GM21381 (cell line): ENCODE results near the gene DBNDD1.
"Not testable (repeated sequence)": the region's sequence is repeated elsewhere in the genome, so short reads cannot be mapped to it uniquely, and the experiment has no call there.

Source experiments
- ATAC-seq: cut with Tn5 transposase; IDR thresholded peaks from one replicate; pipeline ENCODE4 v1.9.1; 2021; ENCODE audit warnings: mild to moderate bottlenecking, moderate library complexity; ENCODE audit not compliant: unreplicated experiment

Gene DBNDD1

DNA sequence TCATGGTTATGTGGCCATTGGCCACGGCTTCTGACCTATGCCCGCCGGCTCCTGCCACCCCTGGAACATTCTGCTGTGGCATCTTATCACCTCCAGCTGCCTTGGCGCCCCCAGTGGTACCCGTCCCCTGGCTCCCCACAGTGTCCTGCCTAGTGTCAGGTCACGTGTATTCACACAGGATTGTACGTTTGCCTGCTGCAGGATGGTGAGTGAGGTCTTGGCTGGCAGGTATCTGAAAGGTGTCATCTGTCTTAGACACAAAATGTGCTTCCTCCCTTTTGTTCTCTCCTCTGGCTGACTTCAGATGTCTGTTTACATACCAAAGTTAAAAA, 24.9 kb downstream of the DBNDD1 start:
- no peak for ATAC-seq

- no peak for ATAC-seq
Observed at GRCh38 chr16:89993971-89994370, 25.3 kb downstream of the DBNDD1 start.

GRCh38 chr16:89993377-89993776, 25.9 kb downstream of the DBNDD1 start:
- ATAC-seq = no peak

- ATAC-seq = no peak
Observed at GRCh38 chr16:89990799-89991198, 28.5 kb downstream of the DBNDD1 start.

DNA sequence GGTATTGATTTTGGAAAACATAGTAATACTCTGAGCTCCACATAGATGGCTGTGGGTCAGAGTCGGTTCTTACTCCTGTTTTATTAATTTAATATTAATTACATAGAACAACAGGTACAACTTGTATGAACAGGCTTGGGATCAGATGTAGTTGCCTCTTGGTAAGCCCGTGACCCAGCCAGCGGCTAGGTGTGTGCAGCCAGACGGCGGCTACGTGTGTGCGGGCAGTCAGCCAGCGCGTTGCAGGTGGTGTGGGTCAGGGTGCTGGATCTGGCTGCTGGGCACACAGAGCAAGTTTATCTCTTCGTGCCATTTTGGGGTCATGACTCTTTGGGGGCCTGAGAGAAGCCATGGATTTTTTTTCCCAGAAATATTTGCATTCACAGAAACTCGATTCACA, 30.3 kb downstream of the DBNDD1 start:
- no peak for ATAC-seq

- ATAC-seq = no peak
Observed at GRCh38 chr16:89987169-89987568, 32.1 kb downstream of the DBNDD1 start.

DNA sequence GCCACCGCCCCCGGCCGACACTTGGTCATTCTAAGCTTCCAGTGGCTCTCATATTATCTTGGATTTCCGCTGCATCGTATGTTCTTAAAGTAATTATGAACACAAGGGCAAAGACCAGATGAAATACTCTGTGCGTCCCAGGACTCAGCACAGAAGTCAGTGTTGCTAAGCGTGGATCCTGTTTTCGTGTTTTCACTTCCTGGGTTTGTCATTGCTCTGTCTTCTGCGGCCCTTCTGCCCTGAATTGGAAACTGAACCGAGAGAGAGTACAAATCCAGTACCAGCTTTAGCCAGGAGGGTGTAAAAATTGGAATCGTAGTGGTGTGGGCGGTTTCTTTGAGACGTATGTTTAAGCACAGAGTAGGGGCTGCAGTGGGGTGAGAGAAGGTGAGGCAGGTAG, 32.7 kb downstream of the DBNDD1 start:
- no peak for ATAC-seq

DNA sequence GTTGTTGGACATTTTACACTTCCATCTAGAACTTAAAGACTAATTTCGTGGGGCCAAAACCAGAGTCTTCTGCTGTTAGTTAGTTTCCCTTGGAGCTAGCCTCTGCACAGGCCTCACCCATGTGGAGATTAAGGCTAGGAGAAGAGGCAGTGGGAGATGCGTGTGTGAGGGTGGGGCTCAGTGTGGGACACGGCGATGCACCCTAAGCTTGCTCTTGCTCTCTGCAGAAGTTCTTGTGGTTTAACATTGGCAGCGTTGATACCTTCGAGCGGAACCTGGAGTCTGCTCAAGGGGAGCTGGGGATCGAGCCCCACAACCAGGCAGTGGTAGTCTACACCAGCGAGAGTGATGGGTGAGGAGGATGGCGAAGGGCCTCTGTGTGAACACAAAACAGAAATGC, 34.0 kb downstream of the DBNDD1 start:
- ATAC-seq = no peak

GRCh38 chr16:89984216-89984615, 35.0 kb downstream of the DBNDD1 start:
- no peak for ATAC-seq

DNA sequence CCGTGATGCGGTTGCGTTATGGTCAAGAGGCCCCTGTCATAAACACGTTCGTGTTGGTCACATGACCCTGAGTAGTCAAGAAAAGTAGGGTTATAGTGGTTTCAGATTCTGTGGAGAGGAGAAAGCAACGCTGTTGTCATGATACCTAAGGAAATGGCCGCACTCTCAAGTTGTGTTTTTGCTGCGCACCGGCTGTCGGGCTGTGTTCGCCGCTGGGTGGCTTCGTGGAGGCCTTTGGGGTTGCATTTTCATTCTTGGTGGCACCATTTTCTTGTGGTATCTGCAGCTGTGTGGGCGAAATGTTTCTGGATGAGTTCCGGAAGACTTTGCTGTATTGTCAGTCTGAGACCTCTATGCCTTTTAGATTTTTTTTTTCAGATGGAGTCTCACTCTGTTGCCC, 35.7 kb downstream of the DBNDD1 start:
- no peak for ATAC-seq

DNA sequence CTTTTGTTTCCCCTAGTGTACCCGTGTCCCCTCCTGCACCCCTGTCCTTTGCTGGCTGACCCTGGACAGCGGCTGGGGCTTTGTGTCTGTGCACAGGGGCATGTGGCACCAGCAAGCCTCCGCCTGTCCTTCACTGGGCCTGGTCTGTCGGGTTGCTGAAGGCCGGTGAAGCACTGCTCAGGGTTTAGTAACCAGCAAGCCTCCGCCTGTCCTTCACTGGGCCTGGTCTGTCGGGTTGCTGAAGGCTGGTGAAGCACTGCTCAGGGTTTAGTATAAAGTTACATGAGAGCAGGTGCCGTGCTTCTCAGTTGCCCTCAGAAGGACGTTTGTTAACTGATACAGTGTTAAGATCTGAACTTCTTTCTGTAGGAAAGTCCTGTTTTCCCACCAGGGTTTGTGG, 36.9 kb downstream of the DBNDD1 start:
- no peak for ATAC-seq

GRCh38 chr16:89981414-89981813, 37.8 kb downstream of the DBNDD1 start:
- no peak for ATAC-seq

- ATAC-seq = no peak
Observed at GRCh38 chr16:89974870-89975269, 44.4 kb downstream of the DBNDD1 start.

DNA sequence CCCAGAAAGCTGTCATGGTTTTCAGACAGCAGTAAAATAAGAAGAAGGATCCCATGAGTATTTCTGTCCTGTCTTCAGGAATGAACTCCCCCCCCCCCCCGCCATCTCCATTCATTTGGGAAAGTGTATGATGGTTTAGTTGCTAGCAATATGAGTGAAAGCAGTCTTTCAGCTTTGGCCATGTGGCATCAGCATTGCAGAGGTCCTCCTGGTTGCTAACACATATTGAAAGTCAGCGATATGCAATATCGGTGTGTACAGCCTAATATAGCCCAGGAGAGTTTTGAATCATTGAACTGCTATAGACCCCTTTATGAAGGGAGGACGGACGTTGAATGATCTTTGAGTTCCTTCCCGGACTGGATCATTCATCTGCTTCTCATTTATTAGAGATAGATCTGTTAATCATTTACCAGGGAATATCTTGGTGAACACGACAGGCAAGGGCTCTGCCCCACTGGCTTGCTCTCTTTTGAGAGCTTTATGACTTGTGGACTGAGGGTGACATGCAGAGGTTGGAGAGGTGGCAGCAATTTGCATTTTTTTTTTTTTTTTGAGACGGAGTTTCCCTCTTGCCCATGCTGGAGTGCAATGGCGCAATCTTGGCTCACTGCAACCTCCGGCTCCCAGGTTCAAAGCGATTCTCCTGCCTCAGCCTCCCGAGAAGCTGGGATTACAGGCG, 45.5 kb downstream of the DBNDD1 start:
- ATAC-seq = no peak

DNA sequence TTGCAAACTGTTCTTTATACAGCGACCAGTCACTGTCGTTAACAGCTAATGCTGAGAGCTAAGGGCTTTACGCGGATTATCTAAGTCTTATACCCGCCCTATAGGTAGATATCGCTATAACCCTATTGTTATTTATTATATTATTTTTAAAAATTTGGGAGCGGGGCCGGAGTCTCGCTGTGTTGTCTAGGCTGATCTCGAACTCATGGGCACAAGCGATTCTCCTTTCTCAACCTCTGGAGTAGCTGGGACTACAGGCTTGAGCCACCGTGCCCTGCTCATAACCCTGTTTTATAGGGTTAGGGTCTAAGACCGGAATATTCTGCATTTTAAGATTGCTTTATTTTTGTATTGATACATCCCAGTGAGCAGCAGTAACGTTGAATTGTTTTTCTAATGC, 46.0 kb downstream of the DBNDD1 start:
- ATAC-seq = no peak

GRCh38 chr16:89972244-89973234, 46.7 kb downstream of the DBNDD1 start:
- peak; percentile 88 for ATAC-seq

GRCh38 chr16:89971495-89972243, 47.6 kb downstream of the DBNDD1 start:
- ATAC-seq = no peak

DNA sequence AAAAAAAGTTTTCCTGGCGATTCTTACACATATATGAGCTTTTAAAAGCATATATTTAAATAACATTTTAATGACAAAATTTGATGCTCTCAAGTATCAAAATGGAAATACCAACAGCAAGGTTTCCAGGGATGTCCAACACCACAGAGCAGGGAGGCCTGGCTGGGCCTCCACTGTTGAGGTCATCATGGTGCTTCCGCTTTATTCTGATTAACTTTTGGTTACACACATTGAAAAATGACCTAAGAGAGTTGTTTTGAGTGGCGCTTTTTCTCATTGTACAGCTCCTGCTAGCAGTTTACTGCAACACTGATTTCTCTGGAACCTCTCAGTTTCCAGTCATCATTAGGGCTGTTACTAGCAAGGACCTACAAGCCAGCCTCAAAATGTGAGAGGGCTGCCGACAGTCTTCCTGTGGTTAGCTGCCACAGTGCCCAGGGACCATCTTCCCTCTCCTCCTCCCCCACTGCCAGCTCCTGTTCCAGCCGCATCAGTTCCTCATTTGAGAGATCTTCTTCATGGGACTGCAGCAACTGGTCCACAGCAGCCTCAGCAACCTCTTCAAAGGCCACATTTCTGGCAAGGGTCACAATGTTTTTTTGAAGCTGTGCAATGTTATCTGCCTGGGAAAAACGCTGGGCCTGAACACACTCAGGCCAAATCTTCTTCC, 49.4 kb downstream of the DBNDD1 start:
- ATAC-seq = no peak

- ATAC-seq = not testable (repeated sequence)
Observed at GRCh38 chr16:89968074-89968473, 51.2 kb downstream of the DBNDD1 start.

DNA sequence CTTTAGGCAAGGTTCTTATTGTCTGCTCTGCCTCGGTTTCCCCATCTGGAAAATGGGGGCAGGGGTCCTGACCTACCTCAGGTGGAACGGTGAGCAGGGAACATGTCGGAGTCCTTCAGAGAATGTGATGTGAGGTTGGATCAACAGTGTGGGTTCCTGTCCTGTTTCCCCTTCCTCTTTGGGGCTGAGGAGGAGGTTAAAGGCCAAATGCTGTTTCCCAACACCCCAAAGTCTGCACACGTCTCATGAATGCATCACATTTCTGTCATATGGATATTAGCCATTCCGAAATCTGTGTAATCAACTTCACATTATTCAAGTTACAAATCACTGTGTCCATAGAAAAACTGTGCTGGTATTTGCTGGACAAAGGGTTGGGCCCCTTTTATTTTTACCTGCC, 51.8 kb downstream of the DBNDD1 start:
- not testable (repeated sequence) for ATAC-seq

GRCh38 chr16:89966756-89967155, 52.5 kb downstream of the DBNDD1 start:
- ATAC-seq = no peak
